Activated CD8-positive, alpha-beta T cell treated with anti-CD3 and anti-CD28 coated beads, Interleukin-2, amount 10 ng/mL, durations not matched to agents 7 days and 5 days (primary cell): Measurements from ENCODE around the gene BTBD6. TPM values are rescaled to one million over a fixed set of nuclear protein-coding genes. Genes with fewer than 3 reads are reported as not detected.
"Not testable (repeated sequence)": the region's sequence is repeated elsewhere in the genome, so short reads cannot be mapped to it uniquely, and the experiment has no call there.

Experiments
- ATAC-seq: fragments of 150-1000 bp; cut with Tn5 transposase; one replicate; pipeline ENCODE4 v1.10.0; 2021; ENCODE audit warnings: moderate library complexity
- CTCF ChIA-PET: fragments of 350-600 bp; sonication (Branson Sonifier 250); formaldehyde crosslinking; loops from one replicate; lab custom pipeline; 2021; ENCODE audit warnings: antibody characterized with exemption; lab: Charles Lee
- POLR2A ChIA-PET: fragments of 350-600 bp; sonication (Branson Sonifier 250); formaldehyde crosslinking; loops from one replicate; lab custom pipeline; 2021; ENCODE audit warnings: antibody characterized with exemption; lab: Charles Lee
- DNase-seq: peaks from one replicate; pipeline ENCODE4 v3.0.0-alpha.2; 2020
- H3K27ac Mint-ChIP-seq: one replicate; pipeline ENCODE4 v1.8.0; 2021; ENCODE audit warnings: mild to moderate bottlenecking, mixed read lengths
- H3K27me3 Mint-ChIP-seq: one replicate; pipeline ENCODE4 v1.8.0; 2021; ENCODE audit warnings: low read depth, mixed read lengths
- H3K36me3 Mint-ChIP-seq: one replicate; pipeline ENCODE4 v1.8.0; 2021; ENCODE audit warnings: low read depth, mixed read lengths
- H3K4me1 Mint-ChIP-seq: one replicate; pipeline ENCODE4 v1.8.0; 2021; ENCODE audit warnings: low read depth, mixed read lengths
- H3K4me3 Mint-ChIP-seq: one replicate; pipeline ENCODE4 v1.8.0; 2021; ENCODE audit warnings: mild to moderate bottlenecking, mixed read lengths
- H3K9me3 Mint-ChIP-seq: one replicate; pipeline ENCODE4 v1.8.0; 2022; ENCODE audit warnings: mixed read lengths; ENCODE audit not compliant: insufficient read depth
- total RNA-seq, 2 experiments: library from RNA; stranded (reverse); gene quantifications; one replicate each; pipeline ENCODE4 v1.2.3, GENCODE V29; 2021

BTBD6 gene
- total RNA-seq, 2 experiments from 2014 or later = 53.7 to 59.8 TPM

GRCh38 chr14:105290621-105291346 lies 42.5 kb downstream of the BTBD6 start:
- Mint-ChIP-seq H3K36me3 (peaks cover 4% of the 10 kb centered on the region), H3K27ac (peak overlapping the region; percentile 69), H3K4me1 (peaks cover 46% of the 10 kb centered on the region), H3K27me3 (no peaks in the 10 kb centered on the region), H3K9me3 (no peaks in the 10 kb centered on the region), H3K4me3 (no peak overlapping the region)
- ChIA-PET CTCF (interaction anchor here (0.8 to 1.5 kb wide), 2 partner anchors 14 to 247 kb away, joined by 3 read pairs; no protein-coding TSS in a partner anchor), POLR2A (interaction anchor here (1.3 kb wide), 2 partner anchors 10 to 42 kb away, joined by 3 to 4 read pairs; partner anchors contain the start of genes BRF1 and BTBD6)
- DNase-seq = no peak
- ATAC-seq = no peak

GRCh38 chr14:105292826-105293711 lies 44.7 kb downstream of the BTBD6 start:
- H3K4me1 Mint-ChIP-seq = peaks cover 47% of the 10 kb centered on the region
- peak; percentile 70 for DNase-seq

GRCh38 chr14:105294142-105294597 lies 45.8 kb downstream of the BTBD6 start:
- Mint-ChIP-seq H3K27me3 (no peaks in the 10 kb centered on the region), H3K27ac (peak overlapping the region; percentile 91), H3K9me3 (no peaks in the 10 kb centered on the region), H3K36me3 (peaks cover 11% of the 10 kb centered on the region), H3K4me3 (peak overlapping the region; percentile 45), H3K4me1 (peaks cover 54% of the 10 kb centered on the region)
- ChIA-PET CTCF (interaction anchor here (1.3 kb wide), 1 partner anchor 76 kb away, joined by 3 read pairs; no protein-coding TSS in a partner anchor), POLR2A (interaction anchor here (1.0 to 3.0 kb wide), 3 partner anchors 12 to 187 kb away, joined by 4 to 13 read pairs (median 4); partner anchors contain the start of gene PACS2)
- peak; percentile 91 for ATAC-seq
- DNase-seq = peak; percentile 84

More at GRCh38 chr14:105292826-105293711, 44.7 kb downstream of the BTBD6 start:
- ChIA-PET CTCF (interaction anchor here (0.9 to 1.9 kb wide), 7 partner anchors 8 to 203 kb away, joined by 3 to 8 read pairs (median 5); partner anchors contain the start of genes BRF1, BTBD6 and PACS2), POLR2A (interaction anchor here (0.6 to 3.0 kb wide), 9 partner anchors 8 to 285 kb away, joined by 3 to 13 read pairs (median 3); partner anchors contain the start of genes BRF1, BTBD6 and PACS2)
- Mint-ChIP-seq H3K27me3 (no peaks in the 10 kb centered on the region), H3K4me3 (peak overlapping the region; percentile 45), H3K27ac (peak overlapping the region; percentile 91), H3K9me3 (no peaks in the 10 kb centered on the region), H3K36me3 (peaks cover 8% of the 10 kb centered on the region)
- ATAC-seq = peak; percentile 41

GRCh38 chr14:105297311-105297710 lies 49.0 kb downstream of the BTBD6 start:
- H3K27ac Mint-ChIP-seq, H3K9me3 Mint-ChIP-seq, H3K27me3 Mint-ChIP-seq, H3K4me3 Mint-ChIP-seq, DNase-seq, POLR2A ChIA-PET, ATAC-seq, CTCF ChIA-PET: not testable (repeated sequence)
- H3K4me1 Mint-ChIP-seq = peaks cover 49% of the 10 kb centered on the region
- H3K36me3 Mint-ChIP-seq = peaks cover 17% of the 10 kb centered on the region

GRCh38 chr14:105299654-105300541 lies 51.6 kb downstream of the BTBD6 start:
- peaks cover 40% of the 10 kb centered on the region for H3K4me1 Mint-ChIP-seq
- ATAC-seq (peak; percentile 14), DNase-seq (peak; percentile 43)
- H3K9me3 Mint-ChIP-seq = no peaks in the 10 kb centered on the region
- no peaks in the 10 kb centered on the region for H3K27me3 Mint-ChIP-seq
- H3K4me3 Mint-ChIP-seq = peak overlapping the region; percentile 80
- H3K36me3 Mint-ChIP-seq = peaks cover 22% of the 10 kb centered on the region
- POLR2A ChIA-PET = interaction anchor here (0.5 to 3.1 kb wide), 8 partner anchors 8 to 241 kb away, joined by 3 to 56 read pairs (median 8); partner anchors contain the start of genes BTBD6, GPR132 and PACS2
- peak overlapping the region; percentile 82 for H3K27ac Mint-ChIP-seq
- CTCF ChIA-PET = interaction anchor here (1.0 to 1.7 kb wide), 3 partner anchors 14 to 190 kb away, joined by 3 to 13 read pairs (median 6); partner anchors contain the start of gene PACS2

Other genes starting within 250 kb of the BTBD6 start
- gene CDCA4, start 227.4 kb upstream of the BTBD6 start, total RNA-seq = 10 to 100 TPM; 59.9 to 62.3 TPM
- gene GPR132, start 183.1 kb upstream of the BTBD6 start, total RNA-seq = 10 to 100 TPM; 35.7 to 40.4 TPM
- 1 to 10 TPM; 2.5 to 2.9 TPM for gene JAG2, start 79.8 kb upstream of the BTBD6 start, total RNA-seq
- gene NUDT14, start 67.2 kb upstream of the BTBD6 start, total RNA-seq = 10 to 100 TPM; 25.3 to 27.9 TPM
- gene BRF1, start 52.5 kb downstream of the BTBD6 start, total RNA-seq = 10 to 100 TPM; 42.1 to 44.7 TPM
- 10 to 100 TPM; 32.9 to 38.5 TPM for gene PACS2, start 66.2 kb downstream of the BTBD6 start, total RNA-seq
- gene TEX22, start 150.0 kb downstream of the BTBD6 start, total RNA-seq = 1 to 10 TPM; 1.9 to 2.4 TPM
- 100 to 1,000 TPM; 109 to 127 TPM for gene MTA1, start 171.3 kb downstream of the BTBD6 start, total RNA-seq
- gene CRIP2, start 226.3 kb downstream of the BTBD6 start, total RNA-seq = under 1 TPM; 0.21 to 0.31 TPM
- 100 to 1,000 TPM; 587 to 613 TPM for gene CRIP1, start 238.4 kb downstream of the BTBD6 start, total RNA-seq
- 10 to 100 TPM; 56.5 to 61.8 TPM for gene TEDC1, start 242.7 kb downstream of the BTBD6 start, total RNA-seq